HCT116 (cell line): ENCODE data around the gene CYP4F12.

Source experiments
- EZH2 ChIP-seq: fragments of 200-600 bp; sonication (generic); IDR thresholded peaks from 2 replicates; pipeline ENCODE4 v1.6.1; 2017; ENCODE audit warnings: antibody characterized with exemption, mixed run types
- EZH2phosphoT487 ChIP-seq: fragments of 200-600 bp; IDR thresholded peaks from 2 replicates; pipeline ENCODE4 v1.6.1; 2018; ENCODE audit warnings: antibody characterized with exemption, borderline replicate concordance
- POLR2A ChIP-seq: IDR thresholded peaks from 2 replicates; pipeline ENCODE4 v1.7.0; 2011; ENCODE audit warnings: borderline replicate concordance; ENCODE audit not compliant: insufficient read depth, insufficient read length; ENCODE audit errors: extremely low read depth
- POLR2AphosphoS5 ChIP-seq: IDR thresholded peaks from 2 replicates; pipeline ENCODE4 v1.6.1; 2011; ENCODE audit warnings: mild to moderate bottlenecking, low read depth, low read length, moderate library complexity
- SIN3A ChIP-seq: IDR thresholded peaks from 2 replicates; pipeline ENCODE4 v1.6.1; 2012; ENCODE audit warnings: low read depth
- SRF ChIP-seq: IDR thresholded peaks from 2 replicates; pipeline ENCODE4 v1.6.1; 2012; ENCODE audit warnings: low read depth
- YY1 ChIP-seq: IDR thresholded peaks from 2 replicates; pipeline ENCODE4 v1.6.1; 2011; ENCODE audit warnings: low read length, low read depth, moderate library complexity, mild to moderate bottlenecking; ENCODE audit not compliant: insufficient replicate concordance; ENCODE audit errors: extremely low read depth
- TF ChIP-seq, protein P1 (sequence below), 3 experiments: fragments of 200-600 bp in 1 of 3; sonication (generic) in 1 of 3; IDR thresholded peaks in 2 of 3; conservative IDR thresholded peaks in 1 of 3; 2 replicates each; pipeline ENCODE4 v1.5.1; 2012 to 2017; ENCODE audit warnings: low read depth in 2 of 3, low read length in 2 of 3, antibody characterized with exemption in 1 of 3, borderline replicate concordance in 1 of 3, control low read depth in 1 of 3, mild to moderate bottlenecking in 1 of 3, mixed read lengths in 1 of 3, mixed run types in 1 of 3, moderate library complexity in 1 of 3; ENCODE audit not compliant: insufficient read depth in 1 of 3
- TF ChIP-seq, protein P2 (sequence below): IDR thresholded peaks from 2 replicates; pipeline ENCODE4 v1.6.1; 2012

DNA sequence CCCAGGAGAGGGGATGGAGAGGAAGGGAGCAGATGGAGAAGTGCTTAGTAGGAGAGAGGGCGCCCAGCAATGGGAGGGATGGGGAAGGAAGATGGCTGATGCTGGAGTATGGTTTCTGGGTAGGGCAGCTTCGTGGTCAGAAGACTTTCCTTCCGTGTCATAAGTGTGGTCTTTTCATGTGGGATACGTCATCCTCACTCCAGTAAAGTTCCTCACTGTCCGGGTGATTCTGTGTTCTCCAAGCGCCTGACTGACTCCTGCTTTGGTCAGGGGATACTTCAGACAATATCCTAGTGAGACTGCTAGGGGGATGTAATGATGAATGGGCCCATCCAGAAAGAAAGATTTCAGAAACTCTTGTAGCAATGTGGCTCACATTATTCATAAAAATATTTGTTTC, 61.0 kb downstream of the CYP4F12 start:
- no peak for TF ChIP-seq EZH2phosphoT487
- no peak for TF ChIP-seq POLR2A
- TF ChIP-seq SIN3A, result no peak
- TF ChIP-seq, protein P1, sequence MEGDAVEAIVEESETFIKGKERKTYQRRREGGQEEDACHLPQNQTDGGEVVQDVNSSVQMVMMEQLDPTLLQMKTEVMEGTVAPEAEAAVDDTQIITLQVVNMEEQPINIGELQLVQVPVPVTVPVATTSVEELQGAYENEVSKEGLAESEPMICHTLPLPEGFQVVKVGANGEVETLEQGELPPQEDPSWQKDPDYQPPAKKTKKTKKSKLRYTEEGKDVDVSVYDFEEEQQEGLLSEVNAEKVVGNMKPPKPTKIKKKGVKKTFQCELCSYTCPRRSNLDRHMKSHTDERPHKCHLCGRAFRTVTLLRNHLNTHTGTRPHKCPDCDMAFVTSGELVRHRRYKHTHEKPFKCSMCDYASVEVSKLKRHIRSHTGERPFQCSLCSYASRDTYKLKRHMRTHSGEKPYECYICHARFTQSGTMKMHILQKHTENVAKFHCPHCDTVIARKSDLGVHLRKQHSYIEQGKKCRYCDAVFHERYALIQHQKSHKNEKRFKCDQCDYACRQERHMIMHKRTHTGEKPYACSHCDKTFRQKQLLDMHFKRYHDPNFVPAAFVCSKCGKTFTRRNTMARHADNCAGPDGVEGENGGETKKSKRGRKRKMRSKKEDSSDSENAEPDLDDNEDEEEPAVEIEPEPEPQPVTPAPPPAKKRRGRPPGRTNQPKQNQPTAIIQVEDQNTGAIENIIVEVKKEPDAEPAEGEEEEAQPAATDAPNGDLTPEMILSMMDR (IDR thresholded peaks at IDR 0.05 in 2 of 3, conservative IDR thresholded peaks at IDR 0.05 in 1 of 3; ENCODE audit: borderline replicate concordance in 1 of 3, insufficient read depth in 1 of 3, low read depth in 2 of 3, low read length in 2 of 3), result no peak
- no peak for TF ChIP-seq SRF
- TF ChIP-seq, protein P2, sequence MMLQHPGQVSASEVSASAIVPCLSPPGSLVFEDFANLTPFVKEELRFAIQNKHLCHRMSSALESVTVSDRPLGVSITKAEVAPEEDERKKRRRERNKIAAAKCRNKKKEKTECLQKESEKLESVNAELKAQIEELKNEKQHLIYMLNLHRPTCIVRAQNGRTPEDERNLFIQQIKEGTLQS, result no peak
- TF ChIP-seq YY1, result no peak
- TF ChIP-seq EZH2, result no peak
- TF ChIP-seq POLR2AphosphoS5, result no peak
